DOHH2 (cell line): Measurements from ENCODE around the gene OR14K1.
"Not testable (repeated sequence)": the region's sequence is repeated elsewhere in the genome, so short reads cannot be mapped to it uniquely, and the experiment has no call there.

Source experiments
- CTCF ChIP-seq: fragments of 200-600 bp; sonication (generic); IDR thresholded peaks from one replicate; pipeline ENCODE4 v1.5.1; 2014; ENCODE audit warnings: antibody characterized with exemption, mild to moderate bottlenecking, low read depth, low read length; ENCODE audit not compliant: poor library complexity, severe bottlenecking
- EZH2phosphoT487 ChIP-seq: fragments of 200-600 bp; sonication (generic); IDR thresholded peaks from 2 replicates; pipeline ENCODE4 v1.6.1; 2017; ENCODE audit warnings: borderline replicate concordance, mild to moderate bottlenecking, antibody characterized with exemption, low read length, moderate library complexity, mixed read lengths

- not testable (repeated sequence) for TF ChIP-seq CTCF, EZH2phosphoT487
Observed at GRCh38 chr1:247710681-247711080, 27.7 kb upstream of the OR14K1 start.
